AG09319 (cell line): ENCODE data around the gene KIF27.
A peak's percentile ranks its signal among the peaks of the same experiment; 100 is the strongest.
"Not testable (repeated sequence)": the region's sequence is repeated elsewhere in the genome, so short reads cannot be mapped to it uniquely, and the experiment has no call there.

Experiments
- DNase-seq: peaks from one replicate; pipeline ENCODE4 v3.0.0-alpha.2; 2010; ENCODE audit warnings: low read depth; ENCODE audit errors: extremely low read depth
- CTCF ChIP-seq: IDR thresholded peaks from 2 replicates; pipeline ENCODE4 v1.5.1; 2011; ENCODE audit warnings: low read depth, mild to moderate bottlenecking, inconsistent platforms, low read length, moderate library complexity

The KIF27 gene

GRCh38 chr9:83930881-83931280, 9.6 kb upstream of the KIF27 start:
- no peak for TF ChIP-seq CTCF
- no peak for DNase-seq

GRCh38 chr9:83927591-83927990, 6.4 kb upstream of the KIF27 start:
- no peak for TF ChIP-seq CTCF
- no peak for DNase-seq

- DNase-seq = no peak
- TF ChIP-seq CTCF = peak; percentile 37
Observed at GRCh38 chr9:83920469-83920926, 734 bp downstream of the KIF27 start.

GRCh38 chr9:83919111-83919510, 2.1 kb downstream of the KIF27 start:
- DNase-seq = no peak
- no peak for TF ChIP-seq CTCF

- peak; percentile 24 for TF ChIP-seq CTCF
- not testable (repeated sequence) for DNase-seq
Observed at GRCh38 chr9:83912194-83912593, 9.0 kb downstream of the KIF27 start.

GRCh38 chr9:83906144-83906543, 15.1 kb downstream of the KIF27 start:
- TF ChIP-seq CTCF = no peak
- DNase-seq = no peak

- not testable (repeated sequence) for DNase-seq
Observed at GRCh38 chr9:83900615-83901014, 20.6 kb downstream of the KIF27 start.

GRCh38 chr9:83894301-83894700, 26.9 kb downstream of the KIF27 start:
- not testable (repeated sequence) for DNase-seq

GRCh38 chr9:83886498-83886897, 34.7 kb downstream of the KIF27 start:
- not testable (repeated sequence) for DNase-seq

- peak; percentile 30 for DNase-seq
Observed at GRCh38 chr9:83885559-83886240, 35.5 kb downstream of the KIF27 start.

GRCh38 chr9:83881687-83882408, 39.4 kb downstream of the KIF27 start:
- DNase-seq = not testable (repeated sequence)

GRCh38 chr9:83875559-83875958, 45.7 kb downstream of the KIF27 start:
- DNase-seq = not testable (repeated sequence)

- DNase-seq = not testable (repeated sequence)
Observed at GRCh38 chr9:83849895-83850294, 71.3 kb downstream of the KIF27 start.
